ENCODE results near the gene MRPL48.
"Not testable (repeated sequence)": the region's sequence is repeated elsewhere in the genome, so short reads cannot be mapped to it uniquely, and the experiment has no call there.

MRPL48 gene

DNA sequence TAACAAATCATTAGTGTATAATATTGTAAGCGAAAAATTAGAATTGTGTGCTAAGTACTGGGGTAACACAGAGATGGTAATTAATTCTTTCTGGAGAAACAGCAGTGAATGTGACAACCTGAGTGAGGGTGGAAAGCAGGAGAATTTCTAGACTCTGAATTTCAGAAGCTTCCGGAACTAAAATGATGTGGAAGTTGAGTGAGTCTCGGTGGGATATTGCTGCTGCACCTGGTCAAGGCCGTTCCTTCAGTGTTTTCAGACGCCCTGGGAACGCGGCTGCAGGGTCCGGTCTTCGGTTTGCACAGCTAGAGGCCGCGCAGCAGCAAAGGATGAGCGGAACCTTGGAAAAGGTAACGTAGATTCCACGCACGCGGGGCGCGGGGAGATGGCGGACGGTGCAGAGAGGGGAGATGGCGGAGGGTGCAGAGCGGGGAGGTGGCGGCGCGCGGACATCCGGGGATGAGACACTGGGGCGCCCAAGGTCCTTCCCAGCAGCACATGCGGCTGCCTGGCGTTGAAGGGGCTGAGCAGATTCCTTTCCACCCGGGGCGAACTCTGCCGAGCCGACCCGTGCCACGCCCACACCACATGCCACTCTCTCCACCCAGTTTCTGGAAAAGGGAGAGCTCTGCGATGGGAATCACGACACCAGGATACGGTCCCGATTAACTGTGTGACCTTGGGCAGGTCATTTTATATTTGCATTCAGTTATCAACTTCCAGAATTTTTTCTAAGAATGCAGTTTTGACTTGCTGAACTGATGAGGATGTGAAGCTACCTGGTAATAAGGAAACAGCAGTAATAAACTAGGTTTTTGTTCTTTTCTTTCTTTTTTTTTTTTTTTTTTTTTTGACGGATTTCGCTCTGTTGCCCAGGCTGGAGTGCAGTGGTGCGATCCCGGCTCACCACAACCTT is at the start of gene MRPL48:
MRPL48 (plus strand) TSS at position 232 of the 916 bp plus-strand sequence; CDS start at position 330, 98 bp downstream.
- peak; percentile 91 to 95 for DNase-seq

GRCh38 chr11:73743045-73743444 is 44.6 kb upstream of the MRPL48 start:
- no peak for DNase-seq

GRCh38 chr11:73746701-73747100 is 41.0 kb upstream of the MRPL48 start:
- DNase-seq = no peak

GRCh38 chr11:73747762-73748161 is 39.9 kb upstream of the MRPL48 start:
- no peak for DNase-seq

- DNase-seq = no peak
Measured at GRCh38 chr11:73748300-73748699, 39.4 kb upstream of the MRPL48 start.

DNA sequence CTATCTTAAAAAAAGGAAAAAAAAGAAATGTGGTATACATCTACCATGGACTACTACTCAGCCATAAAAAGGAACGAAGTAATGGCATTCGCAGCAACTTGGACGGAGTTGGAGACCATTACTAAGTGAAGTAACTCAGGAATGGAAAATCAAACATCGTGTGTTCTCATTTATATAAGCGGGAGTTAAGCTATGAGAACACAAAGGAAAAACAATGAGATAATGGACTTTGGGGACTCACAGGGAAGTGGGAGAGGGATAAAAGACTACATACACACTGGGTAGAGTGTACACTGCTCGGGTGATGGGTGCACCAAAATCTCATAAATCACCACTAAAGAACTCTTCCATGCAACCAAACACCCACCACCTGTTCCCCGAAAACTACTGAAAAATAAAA is 38.6 kb upstream of the MRPL48 start:
- no peak for DNase-seq

- no peak for DNase-seq
Measured at GRCh38 chr11:73750228-73750627, 37.4 kb upstream of the MRPL48 start.

GRCh38 chr11:73750862-73751261 is 36.8 kb upstream of the MRPL48 start:
- DNase-seq = not testable (repeated sequence)

GRCh38 chr11:73752216-73752867 is 35.3 kb upstream of the MRPL48 start:
- DNase-seq = no peak

- DNase-seq = no peak
Measured at GRCh38 chr11:73752903-73753302, 34.8 kb upstream of the MRPL48 start.

GRCh38 chr11:73753938-73754337 is 33.7 kb upstream of the MRPL48 start:
- DNase-seq = no peak

DNA sequence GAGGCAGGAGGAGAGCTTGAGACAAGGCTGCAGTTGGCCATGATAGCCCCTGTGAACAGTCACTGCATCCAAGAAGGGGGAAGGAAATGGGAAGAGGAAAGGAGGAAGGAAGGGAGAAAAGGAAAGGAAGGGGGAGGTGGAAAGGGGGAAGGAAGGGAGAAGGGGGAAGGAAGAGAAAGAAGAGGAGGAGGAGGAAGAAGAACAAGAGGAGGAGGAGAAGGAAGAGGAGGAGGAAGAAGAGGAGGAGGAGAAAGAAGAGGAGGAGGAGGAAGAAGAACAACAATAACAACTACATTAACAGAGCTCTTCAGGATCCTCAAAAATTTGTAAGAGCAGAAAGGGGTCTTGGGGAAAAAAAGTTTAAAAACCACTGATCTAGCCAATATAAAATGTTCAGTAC is 32.0 kb upstream of the MRPL48 start:
- no peak for DNase-seq

- DNase-seq = no peak
Measured at GRCh38 chr11:73757598-73757997, 30.1 kb upstream of the MRPL48 start.

- DNase-seq = no peak
Measured at GRCh38 chr11:73758451-73758850, 29.2 kb upstream of the MRPL48 start.

GRCh38 chr11:73759610-73760134 is 28.0 kb upstream of the MRPL48 start:
- peak in 1 of 2 experiments; percentile 16 for DNase-seq

- DNase-seq = peak in 1 of 2 experiments; percentile 20
Measured at GRCh38 chr11:73760135-73760678, 27.5 kb upstream of the MRPL48 start.

GRCh38 chr11:73760679-73761402 is 26.8 kb upstream of the MRPL48 start, which contains the start of gene RAB6A:
TSS of gene RAB6A (minus strand) at chr11:73761074. CDS start at chr11:73760635, 439 bp downstream.
- peak; percentile 99 for DNase-seq

DNA sequence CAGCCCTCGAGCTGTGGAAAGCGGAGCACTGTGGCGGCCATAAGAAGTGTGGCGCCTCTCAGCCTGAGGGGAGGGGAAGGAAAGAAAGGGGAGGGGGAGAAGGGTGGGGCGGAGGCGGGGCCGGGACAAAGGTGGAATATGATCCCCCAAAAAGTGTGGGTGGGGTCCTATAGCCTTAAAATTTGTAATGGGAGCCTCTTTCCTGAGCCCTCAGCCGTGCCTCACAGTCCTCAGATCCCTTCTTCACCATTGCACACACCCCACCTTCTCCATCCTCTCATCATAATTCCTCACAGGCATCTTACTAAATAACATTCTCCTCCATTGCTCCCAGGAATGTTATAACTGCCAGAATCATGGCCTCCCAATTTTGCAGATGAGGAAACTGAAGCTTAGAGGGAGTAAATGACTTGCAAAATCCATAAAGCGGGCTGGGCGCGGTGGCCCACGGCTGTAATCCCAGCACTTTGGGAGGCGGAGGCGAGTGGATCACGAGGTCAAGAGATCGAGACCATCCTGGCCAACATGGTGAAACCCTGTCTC is 26.2 kb upstream of the MRPL48 start:
- DNase-seq = no peak

GRCh38 chr11:73762732-73763131 is 24.9 kb upstream of the MRPL48 start:
- DNase-seq = no peak

GRCh38 chr11:73766763-73767162 is 20.9 kb upstream of the MRPL48 start:
- no peak for DNase-seq

GRCh38 chr11:73770811-73771210 is 16.9 kb upstream of the MRPL48 start:
- DNase-seq = not testable (repeated sequence)

Measured in NCI-H2081 (cell line).